AG04449 (cell line): ENCODE data around the gene MPL.
"Not testable (repeated sequence)": the region's sequence is repeated elsewhere in the genome, so short reads cannot be mapped to it uniquely, and the experiment has no call there.

Experiments
- CTCF ChIA-PET: fragments of 350-600 bp; formaldehyde crosslinking; extraction: SDS; loops from one replicate; lab custom pipeline; 2021; ENCODE audit warnings: antibody characterized with exemption; lab: Yijun Ruan, JAX
- POLR2A ChIA-PET: fragments of 400-600, 350-600 bp; formaldehyde crosslinking; extraction: SDS; loops from one replicate; lab custom pipeline; 2020; ENCODE audit warnings: antibody characterized with exemption, inconsistent platforms; lab: Yijun Ruan, JAX
- DNase-seq: peaks from one replicate; pipeline ENCODE4 v3.0.0-alpha.2; 2010; ENCODE audit warnings: low read depth, low spot score
- H3K4me3 ChIP-seq: 2 replicates; pipeline ENCODE4 v1.5.1; 2011; ENCODE audit warnings: low read depth, mild to moderate bottlenecking, control low read depth, low read length
- CTCF ChIP-seq: IDR thresholded peaks from one replicate; pipeline ENCODE4 v1.5.1; 2011; ENCODE audit warnings: mild to moderate bottlenecking, moderate library complexity, low read length, control low read depth, inconsistent platforms; ENCODE audit not compliant: insufficient read depth; ENCODE audit errors: missing control alignments

The MPL gene

GRCh38 chr1:43368646-43369020, 31.0 kb downstream of the MPL start:
- CTCF ChIA-PET = interaction anchor here (0.7 to 1.4 kb wide), 7 partner anchors 9 to 1328 kb away, joined by 3 to 15 read pairs (median 4); partner anchors contain the start of gene CDC20

GRCh38 chr1:43369779-43370178, 32.2 kb downstream of the MPL start:
- POLR2A ChIA-PET, DNase-seq, H3K4me3 ChIP-seq: not testable (repeated sequence)
- CTCF ChIA-PET = interaction anchor here (0.8 to 1.7 kb wide), 5 partner anchors 131 to 143 kb away, joined by 3 to 7 read pairs (median 4); no protein-coding TSS in a partner anchor

More at GRCh38 chr1:43368646-43369020, 31.0 kb downstream of the MPL start:
- POLR2A ChIA-PET = interaction anchor here (1.4 to 2.5 kb wide), 5 partner anchors 9 to 162 kb away, joined by 5 to 18 read pairs (median 8); partner anchors contain the start of gene CDC20
- H3K4me3 ChIP-seq = peak overlapping the region; percentile 74
- no peak for TF ChIP-seq CTCF
- no peak for DNase-seq

- ChIA-PET CTCF (interaction anchor here (0.8 to 1.7 kb wide), 4 partner anchors 132 to 144 kb away, joined by 3 to 7 read pairs (median 4); no protein-coding TSS in a partner anchor), POLR2A (no interaction called here)
- no peak for DNase-seq
- TF ChIP-seq CTCF = no peak
- no peak overlapping the region for H3K4me3 ChIP-seq
These were observed 32.9 kb downstream of the MPL start for GRCh38 chr1:43370564-43370963.

GRCh38 chr1:43372172-43372571, 34.6 kb downstream of the MPL start:
- ChIA-PET POLR2A (interaction anchor here (2.1 kb wide), 1 partner anchor 17 kb away, joined by 7 read pairs; the partner anchor contains the start of genes MED8 and SZT2), CTCF (interaction anchor here (1.0 kb wide), 1 partner anchor 10 kb away, joined by 4 read pairs; no protein-coding TSS in a partner anchor)
- no peak overlapping the region for H3K4me3 ChIP-seq
- DNase-seq = no peak
- no peak for TF ChIP-seq CTCF

GRCh38 chr1:43373066-43373940, 35.7 kb downstream of the MPL start:
- POLR2A ChIA-PET = interaction anchor here (2.1 kb wide), 1 partner anchor 16 kb away, joined by 7 read pairs; the partner anchor contains the start of genes MED8 and SZT2
- no peak for TF ChIP-seq CTCF
- CTCF ChIA-PET = interaction anchor here (1.0 to 1.6 kb wide), 3 partner anchors 9 to 146 kb away, joined by 3 to 7 read pairs (median 4); no protein-coding TSS in a partner anchor
- H3K4me3 ChIP-seq = no peak overlapping the region
- no peak for DNase-seq

- TF ChIP-seq CTCF = no peak
- DNase-seq = no peak
- H3K4me3 ChIP-seq = no peak overlapping the region
- POLR2A ChIA-PET = interaction anchor here (1.9 to 2.6 kb wide), 2 partner anchors 9 to 12 kb away, joined by 6 to 7 read pairs; partner anchors contain the start of gene ELOVL1
- CTCF ChIA-PET = interaction anchor here (0.9 to 3.2 kb wide), 6 partner anchors 8 to 151 kb away, joined by 3 to 18 read pairs (median 7); partner anchors contain the start of genes CDC20 and ELOVL1
These were observed 39.2 kb downstream of the MPL start for GRCh38 chr1:43376723-43377235.
